ENCODE results near the gene OR52E1. TPM values are rescaled to one million over a fixed set of nuclear protein-coding genes. Genes with fewer than 3 reads are reported as not detected.

OR52E1 gene
- total RNA-seq, 4 donors from 2014 or later: not detected

- Histone ChIP-seq H3K4me1 (no peaks in the 10 kb centered on the region), H3K27ac (replicated peaks in 1 of 4) (no peak overlapping the region), H3K27me3 (no peaks in the 10 kb centered on the region), H3K9me3 (no peaks in the 10 kb centered on the region), H3K36me3 (no peaks in the 10 kb centered on the region), H3K4me3 (no peak overlapping the region)
- TF ChIP-seq CTCF (IDR thresholded peaks at IDR 0.05) (no peak), EP300 (IDR thresholded peaks at IDR 0.05) (no peak), POLR2A (IDR thresholded peaks at IDR 0.05; ENCODE audit: low read depth) (no peak), POLR2AphosphoS5 (IDR thresholded peaks at IDR 0.05) (no peak)
- WGBS: 84% methylated on average over 1 of the region's 1 CpG
- DNase-seq (ENCODE audit: extremely low spot score): no peak
- intact Hi-C loops (cut with DNase I): no loop called here
These were observed 49.5 kb downstream of the OR52E1 start for GRCh38 chr11:5118893-5119292.

Other genes starting within 250 kb of the OR52E1 start
- not detected for gene OR51F2, start 248.3 kb upstream of the OR52E1 start, total RNA-seq
- gene OR51S1, start 220.4 kb upstream of the OR52E1 start, total RNA-seq: not detected
- gene OR51T1, start 187.7 kb upstream of the OR52E1 start, total RNA-seq: not detected
- gene OR51A7, start 165.8 kb upstream of the OR52E1 start, total RNA-seq: not detected
- gene OR51G2, start 150.2 kb upstream of the OR52E1 start, total RNA-seq: not detected
- not detected for gene OR51G1, start 145.2 kb upstream of the OR52E1 start, total RNA-seq
- gene OR51A4, start 122.0 kb upstream of the OR52E1 start, total RNA-seq: not detected
- not detected for gene OR51A2, start 113.9 kb upstream of the OR52E1 start, total RNA-seq
- gene OR51L1, start 74.7 kb upstream of the OR52E1 start, total RNA-seq: not detected
- not detected for gene OR52J3, start 23.0 kb upstream of the OR52E1 start, total RNA-seq
- gene OR52E2, start 9.9 kb upstream of the OR52E1 start, total RNA-seq: not detected
- not detected for gene OR52A5, start 68.8 kb downstream of the OR52E1 start, total RNA-seq
- not detected for gene OR52A1, start 85.2 kb downstream of the OR52E1 start, total RNA-seq
- not detected for gene OR51V1, start 131.1 kb downstream of the OR52E1 start, total RNA-seq
- gene HBB, start 157.5 kb downstream of the OR52E1 start, total RNA-seq: 1,000 to 10,000 TPM in 1 of 4 donors, 100 to 1,000 TPM in 1, 10 to 100 TPM in 1, 1 to 10 TPM in 1; 6.6 to 2,785 (median 163) TPM
- gene HBD, start 164.9 kb downstream of the OR52E1 start, total RNA-seq: 1 to 10 TPM in 1 of 4 donors, not detected in 3; 4.3 TPM
- gene HBG1, start 180.3 kb downstream of the OR52E1 start, total RNA-seq: not detected
- not detected for gene HBG2, start 185.2 kb downstream of the OR52E1 start, total RNA-seq
- not detected for gene HBE1, start 200.4 kb downstream of the OR52E1 start, total RNA-seq
- gene OR51B4, start 232.4 kb downstream of the OR52E1 start, total RNA-seq: not detected

All from esophagus muscularis mucosa (tissue), 4 donors.